GM18868 (cell line): ENCODE measurements around the gene NOTCH2.
"Not testable (repeated sequence)": the region's sequence is repeated elsewhere in the genome, so short reads cannot be mapped to it uniquely, and the experiment has no call there.

ENCODE experiments used
- ATAC-seq: cut with Tn5 transposase; IDR thresholded peaks from one replicate; pipeline ENCODE4 v1.9.1; 2021; ENCODE audit warnings: mild to moderate bottlenecking, moderate library complexity; ENCODE audit not compliant: unreplicated experiment

NOTCH2 gene

DNA sequence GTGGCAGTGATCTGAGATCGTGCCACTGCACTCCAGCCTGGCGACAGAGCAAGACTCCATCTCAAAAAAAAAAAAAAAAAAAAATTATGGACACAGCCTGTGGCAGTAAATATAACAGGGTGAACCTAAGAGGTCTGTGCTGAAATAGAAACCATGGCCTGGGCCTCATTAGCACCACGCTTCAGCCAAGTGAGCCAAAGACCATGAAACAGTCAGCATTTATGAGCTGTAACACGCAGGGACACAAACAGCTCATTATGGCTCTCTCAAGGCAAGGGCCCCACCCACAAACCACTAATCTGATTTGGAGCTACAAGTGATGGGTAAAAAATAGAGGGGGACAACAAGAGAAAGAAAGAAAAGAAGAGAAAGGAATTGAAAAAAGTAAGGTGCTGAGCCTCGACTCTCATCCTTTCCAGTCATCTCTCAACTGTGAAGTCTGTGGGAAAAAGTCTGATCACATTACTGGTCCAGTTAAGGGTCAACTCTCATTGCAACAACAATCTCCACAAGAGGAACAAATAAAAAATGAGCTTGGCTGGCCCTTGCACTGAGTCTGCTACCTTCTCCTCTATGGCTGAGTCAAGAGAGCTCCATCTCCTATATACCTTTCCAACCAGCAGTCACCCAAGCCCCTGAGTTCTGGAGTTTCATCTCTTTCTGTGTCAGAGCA, 93.7 kb downstream of the NOTCH2 start:
- ATAC-seq = not testable (repeated sequence)

DNA sequence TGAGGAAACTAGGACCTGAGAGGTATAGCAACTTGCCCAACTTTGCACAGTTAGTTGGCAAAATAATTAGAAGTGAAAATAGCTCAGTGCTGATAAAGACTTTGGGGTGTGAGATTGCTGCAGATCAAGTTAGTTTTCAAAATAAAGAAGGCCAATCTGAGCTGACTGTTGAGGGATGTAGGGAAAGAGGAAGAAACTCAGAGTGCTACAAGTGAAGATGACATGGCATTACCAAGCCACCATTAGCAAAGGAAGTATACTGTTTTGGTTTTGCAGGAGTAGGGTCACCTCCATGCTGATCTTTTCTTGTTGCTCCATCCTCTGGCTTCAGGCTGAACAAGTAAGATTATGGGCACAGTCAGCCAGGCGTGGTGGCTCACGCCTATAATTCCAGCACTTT, 94.5 kb downstream of the NOTCH2 start:
- no peak for ATAC-seq

DNA sequence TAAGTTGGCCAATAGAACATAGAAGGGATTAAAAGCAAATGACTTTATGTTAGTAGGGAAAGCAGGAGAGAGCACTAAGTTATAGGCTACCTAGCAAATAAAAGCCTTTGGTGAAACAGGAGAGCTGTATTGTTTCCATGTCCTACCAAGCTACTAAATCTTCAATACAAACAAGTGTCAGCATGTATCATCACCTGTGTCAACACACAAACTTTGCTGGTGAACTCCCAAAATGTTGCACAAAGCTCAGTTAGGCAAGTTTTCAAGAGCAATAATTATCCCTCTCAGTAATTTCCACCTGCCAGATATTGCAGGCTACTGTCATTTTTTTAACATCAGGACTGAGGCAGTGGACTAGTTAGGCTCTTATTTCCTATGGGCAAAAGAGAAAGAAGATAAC, 95.4 kb downstream of the NOTCH2 start:
- no peak for ATAC-seq

DNA sequence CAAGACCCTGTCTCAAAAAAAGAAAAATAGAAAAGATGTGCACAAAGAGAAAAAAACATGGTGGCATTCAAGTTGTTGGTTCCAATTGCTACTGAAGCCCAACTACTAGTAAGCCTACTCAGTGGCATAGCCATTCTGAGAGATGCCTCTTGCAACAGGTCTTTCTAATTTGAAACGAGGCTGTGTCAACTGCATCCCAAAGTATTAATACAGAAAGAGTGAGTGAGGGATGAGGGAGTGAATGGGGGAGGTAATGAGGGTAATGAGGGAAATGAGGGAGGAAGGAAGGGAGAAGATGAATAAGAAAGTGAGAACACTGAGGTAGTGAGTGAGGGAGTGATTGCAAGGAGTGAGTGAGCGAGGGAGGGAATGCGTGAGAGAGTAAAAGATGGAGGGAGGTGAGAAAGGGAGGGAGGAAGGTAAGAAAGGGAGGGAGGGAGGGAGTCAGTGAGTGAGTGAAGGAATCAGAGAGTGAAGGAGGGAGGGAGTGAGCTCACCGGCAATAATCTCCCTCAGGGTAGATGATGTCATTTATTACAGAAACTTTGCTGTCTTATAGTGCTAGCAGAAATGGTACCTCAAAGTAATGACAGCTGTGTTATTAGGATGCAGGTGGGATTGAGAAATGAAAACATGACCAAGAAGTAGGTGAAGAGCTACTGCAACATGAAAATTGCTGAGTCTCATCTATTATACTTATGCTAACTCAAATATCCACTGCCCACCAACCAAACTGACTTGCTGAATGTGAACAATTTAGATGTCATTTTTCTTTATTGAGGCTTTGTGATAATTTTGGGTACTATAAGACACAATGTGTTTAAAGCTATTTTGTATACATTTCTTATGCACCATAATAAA, 97.5 kb downstream of the NOTCH2 start:
- ATAC-seq = no peak

DNA sequence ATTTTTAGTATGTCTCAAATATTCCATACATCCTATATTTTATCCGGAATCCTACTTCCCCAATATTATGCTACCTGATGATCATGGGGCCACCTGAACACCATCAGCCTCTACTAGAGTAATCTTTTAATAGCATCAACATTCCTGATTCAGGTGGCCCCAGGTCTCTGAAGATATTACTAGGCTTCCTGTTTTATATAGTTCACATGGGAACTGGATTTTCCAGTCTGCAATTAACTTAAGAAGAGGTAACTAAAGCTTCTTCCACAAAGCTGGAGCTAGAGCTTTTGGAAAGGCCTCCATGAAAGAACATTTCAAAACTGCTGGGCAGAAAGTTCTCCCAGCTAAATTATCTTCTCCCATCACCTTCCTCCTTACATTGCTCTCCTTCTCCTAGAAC, 100.9 kb downstream of the NOTCH2 start:
- ATAC-seq = no peak

GRCh38 chr1:119968068-119968492, 101.4 kb downstream of the NOTCH2 start:
- ATAC-seq = peak; percentile 96

GRCh38 chr1:119966681-119967080, 102.8 kb downstream of the NOTCH2 start:
- no peak for ATAC-seq

DNA sequence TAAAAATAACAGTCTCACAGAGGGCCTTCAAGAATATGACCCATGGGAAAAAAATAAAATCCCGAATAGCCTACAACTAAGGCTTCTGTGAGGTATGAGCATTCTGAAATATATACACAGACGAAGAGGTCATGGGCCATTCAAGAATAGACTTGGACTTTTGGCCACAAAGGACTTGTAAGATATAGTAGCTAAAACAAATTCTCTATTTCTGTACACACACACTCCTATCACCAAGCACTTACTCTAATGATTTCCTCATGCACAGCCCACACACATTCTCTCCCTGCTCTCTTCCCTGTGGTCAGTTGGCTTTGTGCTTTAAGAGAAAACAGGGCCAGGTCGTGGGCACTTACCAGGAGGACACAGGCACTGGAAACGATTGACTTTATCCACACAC, 103.4 kb downstream of the NOTCH2 start:
- no peak for ATAC-seq

DNA sequence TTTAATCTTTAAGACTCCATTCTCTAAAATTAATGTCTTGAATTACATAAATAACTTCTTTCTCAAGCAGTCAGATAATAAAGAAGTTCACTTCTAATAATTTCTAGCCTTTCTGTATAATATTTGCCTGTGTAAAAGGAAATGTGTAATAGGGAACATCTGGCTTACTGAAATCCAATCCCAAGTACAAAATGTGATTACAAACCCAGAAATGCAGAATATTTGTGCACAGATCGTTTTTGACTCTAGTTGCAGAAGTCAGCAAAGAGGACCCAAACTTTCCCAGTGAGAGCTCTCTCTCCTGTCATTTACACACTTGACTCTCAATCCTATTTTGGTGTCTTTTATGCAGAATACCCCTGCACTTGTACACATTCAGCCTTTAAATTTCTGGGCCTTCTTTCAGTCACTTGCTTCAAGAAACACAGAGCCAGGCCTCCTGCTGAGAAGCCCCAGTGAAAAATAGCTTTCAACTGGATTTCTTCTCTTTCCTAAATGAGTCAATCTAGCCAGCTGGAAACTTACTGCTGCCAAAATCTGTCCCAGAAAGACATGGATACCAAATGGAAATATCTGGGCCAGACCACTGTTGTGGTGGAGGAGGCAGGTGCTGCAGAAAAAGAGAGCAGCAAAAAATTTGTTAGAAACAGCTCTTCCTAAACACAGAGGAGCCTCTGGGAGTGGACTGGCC, 104.6 kb downstream of the NOTCH2 start:
- ATAC-seq = no peak

- no peak for ATAC-seq
Measured at GRCh38 chr1:119962296-119962968, 107.0 kb downstream of the NOTCH2 start.

- ATAC-seq = no peak
Measured at GRCh38 chr1:119960501-119960900, 109.0 kb downstream of the NOTCH2 start.

GRCh38 chr1:119959268-119960220, 109.9 kb downstream of the NOTCH2 start:
- ATAC-seq = no peak

DNA sequence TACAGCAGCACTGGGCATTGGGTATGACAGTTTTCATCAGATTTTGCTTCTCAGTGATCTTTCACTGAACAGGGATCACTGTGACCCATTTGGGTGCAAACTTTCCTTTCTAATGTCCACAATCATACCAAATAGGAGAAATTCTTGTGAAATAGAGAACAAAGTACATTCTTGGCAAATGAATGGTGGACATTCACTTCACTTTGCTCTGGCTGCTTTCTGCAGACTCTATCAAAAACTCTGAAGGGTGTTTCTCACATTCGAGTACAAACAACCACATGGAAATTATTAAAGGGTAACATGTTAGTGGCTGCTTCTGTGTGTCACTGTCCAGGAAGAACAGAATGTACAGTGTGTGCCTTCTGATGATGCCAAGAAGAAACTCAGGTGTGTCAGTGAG, 111.2 kb downstream of the NOTCH2 start:
- no peak for ATAC-seq

GRCh38 chr1:119956306-119956705, 113.2 kb downstream of the NOTCH2 start:
- no peak for ATAC-seq

- ATAC-seq = no peak
Measured at GRCh38 chr1:119954476-119955422, 114.7 kb downstream of the NOTCH2 start.

GRCh38 chr1:119953266-119953998, 116.0 kb downstream of the NOTCH2 start:
- ATAC-seq = no peak

DNA sequence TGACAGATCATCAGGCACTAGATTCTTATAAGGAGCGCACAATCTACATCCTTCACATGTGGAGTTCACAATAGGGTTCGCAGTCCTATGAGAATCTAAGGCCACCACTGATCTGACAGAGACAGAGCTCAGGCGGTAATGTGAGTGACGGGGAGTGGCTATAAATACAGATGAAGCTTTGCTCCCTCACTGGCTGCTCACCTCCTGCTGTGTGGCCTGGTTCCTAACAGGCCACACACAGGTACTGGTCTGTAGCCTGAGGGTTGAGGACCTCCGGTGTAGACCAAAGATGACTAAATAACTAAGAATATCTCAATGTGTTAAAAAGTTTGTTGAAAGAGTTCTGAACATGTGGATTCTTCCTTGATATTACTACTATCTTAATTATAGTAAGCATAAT, 117.0 kb downstream of the NOTCH2 start:
- no peak for ATAC-seq
